RWPE2 (cell line): ENCODE data around the gene UHMK1.
A peak's percentile ranks its signal among the peaks of the same experiment; 100 is the strongest.

Experiments used
- ATAC-seq: fragments of 200-7000 bp; cut with Tn5 transposase; 3 replicates; pipeline ENCODE4 v1.9.1; 2021; ENCODE audit warnings: low read depth
- DNase-seq: peaks from one replicate; pipeline ENCODE4 v3.0.0-alpha.2; 2020; ENCODE audit warnings: low spot score
- H3K27ac ChIP-seq: fragments of 450-650 bp; 2 replicates; pipeline ENCODE4 v1.5.1; 2017; ENCODE audit warnings: mild to moderate bottlenecking; ENCODE audit not compliant: poor library complexity, severe bottlenecking
- H3K27me3 ChIP-seq: fragments of 250-450 bp; sonication (Bioruptor Pico); 2 replicates; pipeline ENCODE4 v1.5.1; 2021; ENCODE audit warnings: mild to moderate bottlenecking, moderate library complexity; ENCODE audit not compliant: insufficient read depth, poor library complexity, severe bottlenecking
- H3K36me3 ChIP-seq: fragments of 250-450 bp; sonication (Bioruptor Pico); 2 replicates; pipeline ENCODE4 v1.5.1; 2020; ENCODE audit warnings: low read depth, mild to moderate bottlenecking, moderate library complexity
- H3K4me1 ChIP-seq: fragments of 250-450 bp; sonication (Bioruptor Pico); 2 replicates; pipeline ENCODE4 v1.5.1; 2021; ENCODE audit warnings: mild to moderate bottlenecking, moderate library complexity; ENCODE audit not compliant: insufficient read depth, poor library complexity, severe bottlenecking
- H3K4me3 ChIP-seq: fragments of 250-450 bp; sonication (Bioruptor Pico); 2 replicates; pipeline ENCODE4 v1.5.1; 2021; ENCODE audit warnings: mild to moderate bottlenecking, moderate library complexity; ENCODE audit not compliant: severe bottlenecking
- H3K9me3 ChIP-seq: fragments of 250-450 bp; sonication (Bioruptor Pico); 2 replicates; pipeline ENCODE4 v1.5.1; 2021; ENCODE audit warnings: mild to moderate bottlenecking, moderate library complexity; ENCODE audit not compliant: severe bottlenecking
- CTCF ChIP-seq: fragments of 450-650 bp; IDR thresholded peaks from one replicate; pipeline ENCODE4 v1.5.1; 2017; ENCODE audit warnings: mild to moderate bottlenecking, moderate library complexity; ENCODE audit not compliant: poor library complexity, severe bottlenecking

The UHMK1 gene

GRCh38 chr1:162497104-162497722, 405 bp upstream of the UHMK1 start:
- Histone ChIP-seq H3K9me3 (no peaks in the 10 kb centered on the region), H3K27me3 (no peaks in the 10 kb centered on the region), H3K4me3 (peak overlapping the region; percentile 84), H3K27ac (peak overlapping the region; percentile 63), H3K4me1 (peaks cover 12% of the 10 kb centered on the region), H3K36me3 (peaks cover 30% of the 10 kb centered on the region)
- ATAC-seq (no peak; the same call in 2 of the 3 replicates), DNase-seq (no peak)
- TF ChIP-seq CTCF: no peak

- no peaks in the 10 kb centered on the region for H3K27me3 ChIP-seq
- H3K9me3 ChIP-seq: no peaks in the 10 kb centered on the region
- ATAC-seq: peak; percentile 4; the same call in 2 of the 3 replicates
- H3K27ac ChIP-seq: peak overlapping the region; percentile 63
- peaks cover 43% of the 10 kb centered on the region for H3K36me3 ChIP-seq
- no peak for TF ChIP-seq CTCF
- peaks cover 12% of the 10 kb centered on the region for H3K4me1 ChIP-seq
- peak overlapping the region; percentile 84 for H3K4me3 ChIP-seq
- DNase-seq: no peak
Observed at GRCh38 chr1:162498496-162498810, 835 bp downstream of the UHMK1 start.

- H3K4me3 ChIP-seq: no peak overlapping the region
- no peak overlapping the region for H3K27ac ChIP-seq
- no peaks in the 10 kb centered on the region for H3K9me3 ChIP-seq
- ATAC-seq (no peak), DNase-seq (no peak)
- no peaks in the 10 kb centered on the region for H3K27me3 ChIP-seq
- peaks cover 66% of the 10 kb centered on the region for H3K36me3 ChIP-seq
- no peak for TF ChIP-seq CTCF
- peaks cover 12% of the 10 kb centered on the region for H3K4me1 ChIP-seq
Observed at GRCh38 chr1:162500805-162501204, 3.2 kb downstream of the UHMK1 start.

- DNase-seq: no peak
- H3K9me3 ChIP-seq: no peaks in the 10 kb centered on the region
- peaks cover 79% of the 10 kb centered on the region for H3K36me3 ChIP-seq
- no peak for TF ChIP-seq CTCF
- H3K27ac ChIP-seq: no peak overlapping the region
- ATAC-seq: no peak
- no peaks in the 10 kb centered on the region for H3K27me3 ChIP-seq
- peaks cover 9% of the 10 kb centered on the region for H3K4me1 ChIP-seq
- H3K4me3 ChIP-seq: no peak overlapping the region
Observed at GRCh38 chr1:162502077-162502476, 4.5 kb downstream of the UHMK1 start.

- DNase-seq (no peak), ATAC-seq (no peak)
- Histone ChIP-seq H3K4me1 (peaks cover 5% of the 10 kb centered on the region), H3K27ac (no peak overlapping the region), H3K27me3 (no peaks in the 10 kb centered on the region), H3K9me3 (no peaks in the 10 kb centered on the region), H3K36me3 (peaks cover 87% of the 10 kb centered on the region), H3K4me3 (no peak overlapping the region)
- TF ChIP-seq CTCF: no peak
Observed at GRCh38 chr1:162502928-162503327, 5.3 kb downstream of the UHMK1 start.
